Stimulated activated CD8-positive, alpha-beta memory T cell treated with anti-CD3 and anti-CD28 coated beads, Interleukin-4, amount 100 ng/mL, for 1 hour (primary cell): ENCODE measurements around the gene FAM153A.
"Not testable (repeated sequence)": the region's sequence is repeated elsewhere in the genome, so short reads cannot be mapped to it uniquely, and the experiment has no call there.

Experiments
- DNase-seq, 2 donors: peaks; one replicate each; pipeline ENCODE4 v3.0.0-alpha.2; 2020; ENCODE audit warnings: low read depth in 2 of 2, low spot score in 1 of 2

FAM153A gene

DNA sequence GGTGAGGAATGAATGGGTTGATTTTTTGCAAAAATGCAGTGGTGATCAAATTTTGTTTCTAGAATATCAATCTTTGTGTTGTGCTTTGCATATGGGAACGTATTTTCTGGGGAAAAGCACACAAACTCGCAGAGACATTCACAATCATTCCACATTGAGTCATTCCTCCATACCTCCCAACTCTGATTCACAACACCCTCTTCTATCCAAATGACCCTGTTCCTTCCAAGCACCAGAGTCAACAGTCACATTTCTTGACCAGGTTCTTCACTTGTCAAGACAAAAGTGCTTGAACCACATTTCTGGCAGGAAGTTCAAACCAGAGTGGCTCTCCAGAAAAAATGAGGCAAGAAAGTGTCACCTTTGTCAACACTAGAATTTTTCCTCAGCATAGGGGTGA, 35.3 kb downstream of the FAM153A start:
- DNase-seq, result not testable (repeated sequence)

DNA sequence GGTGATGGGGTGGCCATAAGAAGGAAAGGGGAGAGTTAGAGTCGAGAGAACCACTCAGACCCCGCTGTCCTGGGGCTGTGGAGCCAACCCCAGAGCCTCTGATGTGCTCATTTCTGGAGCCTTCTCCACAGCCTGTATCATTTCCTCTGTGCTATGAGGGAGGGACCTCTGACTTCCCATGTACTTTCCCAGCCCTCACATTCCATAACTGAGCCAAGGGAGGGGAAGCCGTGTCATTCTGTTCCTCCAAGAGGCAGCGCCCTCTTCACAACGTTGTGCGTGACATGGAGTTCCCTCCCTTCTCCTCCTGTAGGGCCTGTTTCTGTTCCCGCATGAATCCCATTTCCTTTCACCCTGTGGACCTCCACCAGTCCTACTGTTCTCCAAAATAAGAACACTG, 57.8 kb downstream of the FAM153A start:
- DNase-seq, result not testable (repeated sequence)

DNA sequence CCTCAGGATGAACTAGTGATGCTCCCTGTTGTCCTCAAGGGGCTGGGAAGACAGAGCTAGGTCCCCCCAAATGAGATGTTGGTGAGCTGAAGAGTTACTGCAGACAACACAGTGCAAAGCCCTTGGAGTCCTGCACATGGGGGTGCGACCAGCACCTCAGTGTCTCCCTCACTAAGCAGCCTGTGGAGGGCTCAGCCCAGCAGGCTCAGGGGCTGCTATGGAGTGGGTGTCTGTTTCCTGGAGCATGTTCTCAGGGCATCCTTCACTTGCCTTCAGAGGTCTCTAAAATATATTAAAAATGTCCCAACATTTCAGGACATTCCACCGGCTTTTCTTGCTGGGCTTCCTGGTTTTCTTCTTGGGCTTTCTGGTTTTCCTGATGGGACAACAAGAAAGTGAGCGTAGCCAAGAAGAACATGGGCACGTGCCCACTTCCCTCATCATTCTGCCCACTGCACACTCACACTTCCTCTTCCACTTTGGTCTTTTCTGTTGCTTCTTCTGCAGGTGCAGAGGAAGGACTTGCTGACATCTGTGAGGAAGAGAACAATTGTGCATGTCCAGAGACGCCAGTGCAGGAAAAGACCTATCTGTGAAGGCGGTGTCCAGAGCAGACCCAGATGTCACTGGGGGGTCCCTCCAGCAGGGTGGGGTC, 58.7 kb downstream of the FAM153A start:
- DNase-seq, result not testable (repeated sequence)

DNA sequence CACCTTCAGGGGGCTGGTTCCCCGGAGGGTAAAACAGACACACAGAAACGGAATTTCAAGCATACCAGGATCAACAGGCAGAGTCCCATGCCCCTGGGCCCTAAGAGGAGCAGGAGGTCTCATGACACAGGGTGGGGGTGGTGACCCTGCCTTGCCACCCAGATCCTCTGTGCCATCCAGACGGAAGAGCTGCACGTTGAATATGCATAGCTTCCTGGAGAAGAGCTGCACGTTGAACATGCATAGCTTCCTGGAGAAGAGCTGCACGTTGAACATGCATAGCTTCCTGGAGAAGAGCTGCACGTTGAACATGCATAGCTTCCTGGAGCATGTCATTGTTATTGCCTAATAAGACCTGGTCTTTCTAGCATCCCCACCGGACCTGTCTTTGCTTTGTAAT, 59.9 kb downstream of the FAM153A start:
- not testable (repeated sequence) for DNase-seq

DNA sequence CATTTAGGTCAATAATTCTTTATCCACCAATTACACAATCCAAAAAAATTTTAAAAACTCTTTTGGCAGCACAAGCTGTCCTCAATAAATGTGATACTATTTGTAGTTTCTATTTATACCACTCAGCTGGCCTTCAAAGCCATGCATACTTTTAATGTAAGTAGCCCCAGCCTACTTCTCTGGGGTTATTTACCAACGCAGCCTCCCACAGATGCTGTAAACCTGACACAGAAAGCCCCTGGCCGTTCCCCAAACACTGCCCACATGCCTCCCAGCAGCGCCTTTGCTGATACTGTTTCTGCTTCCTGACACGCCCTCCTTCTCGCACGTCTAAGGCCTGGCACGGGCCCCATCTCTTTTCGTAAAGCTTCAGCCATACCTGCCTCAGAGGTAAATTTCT, 62.7 kb downstream of the FAM153A start:
- DNase-seq, result not testable (repeated sequence)

DNA sequence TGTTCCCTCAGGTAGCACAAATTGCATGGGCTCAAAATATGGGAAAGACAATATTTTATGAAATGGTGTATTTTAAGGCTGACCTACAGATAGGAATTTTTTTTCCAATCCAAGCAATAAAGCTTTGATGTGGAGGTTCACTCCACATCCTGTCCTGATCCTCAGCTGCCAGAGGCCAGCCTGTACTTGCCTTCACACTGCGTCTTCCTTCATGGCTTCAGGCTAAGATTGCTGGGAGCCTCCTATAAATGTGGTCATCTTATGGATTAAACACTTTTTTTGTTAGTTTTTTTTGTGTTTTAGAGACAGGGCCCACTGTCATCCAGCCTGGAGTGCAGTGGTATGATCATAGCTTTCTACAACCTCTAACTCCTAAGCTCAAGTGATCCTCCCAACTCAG, 67.3 kb downstream of the FAM153A start:
- not testable (repeated sequence) for DNase-seq

DNA sequence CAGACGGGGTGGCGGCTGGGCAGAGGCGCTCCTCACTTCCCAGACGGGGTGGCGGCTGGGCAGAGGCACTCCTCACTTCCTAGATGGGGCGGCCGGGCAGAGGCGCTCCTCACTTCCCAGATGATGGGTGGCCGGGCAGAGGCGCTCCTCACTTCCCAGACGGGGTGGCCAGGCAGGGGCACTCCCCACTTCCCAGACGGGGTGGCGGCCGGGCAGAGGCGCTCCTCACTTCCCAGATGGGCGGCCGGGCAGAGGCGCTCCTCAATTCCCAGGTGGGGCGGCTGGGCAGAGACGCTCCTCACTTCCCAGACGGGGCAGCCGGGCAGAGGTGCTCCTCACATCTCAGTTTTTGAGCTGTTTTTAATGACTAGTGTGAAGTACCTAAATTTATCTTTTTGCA, 86.6 kb downstream of the FAM153A start:
- not testable (repeated sequence) for DNase-seq

DNA sequence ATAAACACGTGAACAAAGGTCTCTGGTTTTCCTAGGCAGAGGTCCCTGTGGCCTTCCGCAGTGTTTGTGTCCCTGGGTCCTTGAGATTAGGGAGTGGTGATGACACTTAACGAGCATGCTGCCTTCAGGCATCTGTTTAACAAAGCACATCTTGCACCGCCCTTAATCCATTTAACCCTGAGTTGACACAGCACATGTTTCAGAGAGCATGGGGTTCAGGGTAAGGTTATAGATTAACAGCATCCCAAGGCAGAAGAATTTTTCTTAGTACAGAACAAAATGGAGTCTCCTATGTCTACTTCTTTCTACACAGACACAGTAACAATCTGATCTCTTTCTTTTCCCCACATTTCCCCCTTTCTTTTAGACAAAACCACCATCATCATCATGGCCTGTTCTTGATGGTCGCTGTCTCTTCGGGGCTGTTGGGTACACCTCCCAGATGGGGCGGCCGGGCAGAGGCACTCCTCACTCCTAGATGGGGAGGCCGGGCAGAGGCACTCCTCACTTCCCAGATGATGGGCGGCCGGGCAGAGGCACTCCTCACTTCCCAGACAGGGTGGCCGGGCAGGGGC, 87.3 kb downstream of the FAM153A start:
- DNase-seq, result not testable (repeated sequence)

DNA sequence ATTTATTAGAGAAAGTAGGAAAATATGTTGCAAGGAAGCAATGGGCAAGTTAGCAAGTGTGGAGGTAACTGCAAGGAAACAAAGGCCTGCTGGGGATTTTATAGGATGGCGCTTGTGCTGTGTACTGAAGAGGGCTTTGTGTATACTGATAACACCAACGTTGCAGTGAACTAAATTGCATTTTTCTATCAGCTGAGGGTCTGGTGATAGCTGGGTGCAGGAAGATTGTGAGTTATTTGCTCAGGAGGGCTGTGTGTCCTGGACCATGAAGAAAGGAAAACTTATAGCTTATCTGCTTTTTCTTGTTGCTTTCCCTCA, 88.2 kb downstream of the FAM153A start:
- not testable (repeated sequence) for DNase-seq

DNA sequence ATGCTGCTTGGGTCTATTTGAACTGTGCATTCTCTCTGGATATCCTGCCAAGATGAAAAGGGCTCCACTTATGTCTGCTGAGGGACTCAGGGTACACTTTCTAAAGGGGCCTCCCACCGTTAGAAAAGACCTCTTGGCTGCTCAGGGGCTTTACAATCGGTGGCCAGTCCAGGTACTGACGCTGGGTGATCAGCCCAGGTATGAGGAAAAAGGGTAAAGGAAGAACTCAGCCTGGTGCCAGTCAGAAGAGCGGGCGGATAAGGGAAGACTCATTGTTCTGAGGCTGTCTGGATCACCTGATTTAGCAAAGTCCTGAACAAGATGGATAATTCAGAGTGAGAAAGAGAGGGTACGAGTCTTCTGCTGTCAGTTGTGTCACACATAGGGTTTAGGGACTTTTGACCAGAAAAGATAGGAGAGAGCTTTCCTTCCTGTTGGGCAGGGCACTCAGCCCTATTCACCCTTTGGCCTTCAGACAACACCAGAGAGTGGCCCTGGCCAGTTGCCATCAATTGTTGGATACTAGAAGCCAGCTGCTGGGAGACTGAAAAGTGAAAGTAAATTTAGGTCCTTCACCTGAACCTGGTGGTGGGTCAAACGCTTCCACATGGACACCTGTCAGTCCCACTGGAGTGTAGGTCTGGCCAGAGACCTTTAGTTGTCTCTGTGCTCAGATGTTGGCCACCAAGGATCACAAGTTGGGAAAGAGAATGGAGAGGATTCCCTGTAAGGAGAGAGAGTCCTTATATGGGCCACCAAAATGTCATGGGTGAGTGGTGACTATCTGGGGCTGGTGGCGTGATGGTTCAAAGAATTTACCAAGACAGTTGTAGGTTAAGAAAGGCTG, 88.8 kb downstream of the FAM153A start:
- DNase-seq, result not testable (repeated sequence)

DNA sequence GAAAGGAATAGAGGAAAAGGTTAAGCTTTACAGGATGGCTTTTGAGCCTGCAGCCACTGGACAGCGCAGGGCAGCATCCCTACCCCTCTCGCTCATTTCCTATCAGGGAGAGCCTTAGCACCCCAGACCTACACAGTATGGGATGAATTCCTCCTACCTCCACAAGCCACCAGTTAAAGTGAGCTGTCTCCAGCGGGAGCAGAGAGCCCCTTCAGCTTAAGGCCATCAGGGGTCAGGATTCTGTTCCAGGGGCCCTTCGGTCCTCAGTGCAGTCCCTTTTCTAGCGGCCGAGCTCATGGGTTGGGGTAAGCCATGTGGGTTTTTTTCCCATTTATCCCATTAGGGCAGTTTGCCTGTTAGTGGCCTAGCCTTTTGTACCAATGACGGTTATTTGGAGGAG, 89.7 kb downstream of the FAM153A start:
- DNase-seq, result not testable (repeated sequence)

DNA sequence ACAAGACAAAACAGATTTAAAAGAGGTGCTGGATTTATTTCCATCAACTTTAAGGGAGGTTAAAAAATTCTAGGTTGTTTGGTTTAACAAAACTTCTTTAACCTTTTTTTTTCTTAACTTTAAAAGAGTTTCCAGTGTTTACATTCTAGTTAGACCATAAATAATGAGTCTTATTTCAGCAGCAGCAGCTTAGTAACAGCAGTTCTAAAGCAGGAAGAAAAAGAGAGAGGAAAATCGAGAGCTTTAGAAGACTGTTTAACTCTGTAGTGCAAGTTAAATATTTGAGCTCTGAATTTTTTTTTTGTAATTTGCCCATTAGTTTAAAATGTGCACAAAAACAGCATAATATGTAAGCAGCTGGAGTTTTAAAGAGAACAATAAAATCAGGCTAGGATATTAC, 90.2 kb downstream of the FAM153A start:
- not testable (repeated sequence) for DNase-seq

DNA sequence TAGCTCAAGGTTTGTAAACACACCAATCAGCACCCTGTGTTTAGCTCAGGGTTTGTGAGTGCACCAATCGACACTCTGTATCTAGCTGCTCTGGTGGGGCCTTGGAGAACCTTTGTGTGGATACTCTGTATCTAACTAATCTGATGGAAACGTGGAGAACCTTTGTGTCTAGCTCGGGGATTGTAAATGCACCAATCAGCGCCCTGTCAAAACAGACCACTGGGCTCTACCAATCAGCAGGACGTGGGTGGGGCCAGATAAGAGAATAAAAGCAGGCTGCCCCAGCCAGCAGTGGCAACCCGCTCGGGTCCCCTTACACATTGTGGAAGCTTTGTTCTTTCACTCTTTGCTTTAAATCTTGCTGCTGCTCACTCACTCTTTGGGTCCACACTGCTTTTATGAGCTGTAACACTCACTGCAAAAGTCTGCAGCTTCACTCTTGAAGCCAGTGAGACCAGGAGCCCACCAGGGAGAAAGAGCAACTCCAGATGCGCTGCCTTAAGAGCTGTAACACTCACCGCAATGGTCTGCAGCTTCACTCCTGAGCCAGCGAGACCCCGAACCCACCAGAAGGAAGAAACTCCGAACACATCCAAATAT, 93.6 kb downstream of the FAM153A start:
- not testable (repeated sequence) for DNase-seq

DNA sequence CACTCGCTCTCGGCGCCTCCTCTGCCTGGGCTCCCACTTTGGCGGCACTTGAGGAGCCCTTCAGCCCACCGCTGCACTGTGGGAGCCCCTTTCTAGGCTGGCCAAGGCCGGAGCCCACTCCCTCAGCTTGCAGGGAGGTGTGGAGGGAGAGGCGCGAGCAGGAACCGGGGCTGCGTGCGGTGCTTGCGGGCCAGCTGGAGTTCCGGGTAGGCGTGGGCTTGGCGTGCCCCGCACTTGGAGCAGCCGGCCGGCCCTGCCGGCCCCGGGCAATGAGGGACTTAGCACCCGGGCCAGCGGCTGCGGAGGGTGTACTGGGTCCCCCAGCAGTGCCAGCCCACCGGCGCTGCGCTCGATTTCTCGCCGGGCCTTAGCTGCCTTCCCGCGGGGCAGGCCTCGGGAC, 94.6 kb downstream of the FAM153A start:
- not testable (repeated sequence) for DNase-seq

DNA sequence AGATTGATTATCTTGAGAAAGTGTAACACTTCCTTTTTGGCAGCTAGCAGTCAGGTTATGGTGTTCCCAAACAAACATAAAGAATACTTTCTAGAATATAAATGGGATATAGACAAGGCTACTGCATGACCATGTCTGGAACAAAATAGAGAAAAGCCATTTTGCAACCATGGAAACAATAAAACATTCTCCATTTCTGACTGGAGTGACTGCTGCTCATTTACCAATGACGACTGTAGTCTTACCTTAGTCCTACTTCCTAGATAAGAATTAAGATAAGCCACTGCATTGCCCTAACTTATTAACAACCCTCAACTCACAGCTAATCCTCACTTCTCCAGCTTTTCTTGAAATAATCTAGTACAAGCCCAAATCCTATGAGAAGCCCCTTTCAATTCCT, 100.8 kb downstream of the FAM153A start:
- DNase-seq, result not testable (repeated sequence)
